ENCODE results near the gene FAM24B. TPM values are rescaled to one million over a fixed set of nuclear protein-coding genes. Genes with fewer than 3 reads are reported as not detected.

Gene FAM24B
- total and polyA plus RNA-seq, 2 experiments from 2014 or later, result 3.8 to 7.0 TPM

DNA sequence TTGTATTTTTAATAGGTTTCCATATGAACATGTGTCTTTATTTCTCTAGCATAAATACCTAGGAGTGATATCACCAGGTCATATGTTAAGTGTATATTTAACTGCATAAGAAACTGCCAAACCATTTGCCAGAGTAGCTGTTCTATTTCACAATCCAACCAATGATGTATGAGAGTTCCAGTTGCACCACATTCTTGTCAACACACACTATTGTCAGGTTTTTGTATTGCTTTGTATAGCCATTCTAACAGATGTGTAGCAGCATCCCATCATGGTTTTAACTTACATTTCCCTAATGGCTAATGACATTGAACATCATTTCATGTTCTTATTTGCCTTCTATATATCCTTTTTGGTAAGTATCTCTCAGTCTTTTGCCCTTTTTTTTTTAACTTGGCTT lies 37.8 kb downstream of the FAM24B start:
- no peaks in the 10 kb centered on the region for H3K4me1 ChIP-seq (ENCODE audit: insufficient read depth)
- H3K4me2 ChIP-seq (ENCODE audit: unreplicated experiment), result no peak overlapping the region
- no peak overlapping the region for H3K9ac ChIP-seq
- no peaks in the 10 kb centered on the region; the same call in 1 of the 2 replicates for H3K36me3 ChIP-seq (ENCODE audit: low read depth)
- no peak overlapping the region for H2AFZ ChIP-seq
- no peaks in the 10 kb centered on the region for H3K79me2 ChIP-seq (ENCODE audit: insufficient read depth)
- no peaks in the 10 kb centered on the region for H3F3A ChIP-seq (ENCODE audit: insufficient read depth)
- no peak overlapping the region for H3K27ac ChIP-seq
- DNase-seq, result no peak
- in situ Hi-C loops (cut with MboI), result no loop called here
- H3K27me3 ChIP-seq (replicated peaks; ENCODE audit: insufficient read depth), result no peaks in the 10 kb centered on the region
- H4K20me1 ChIP-seq (ENCODE audit: insufficient read depth), result no peaks in the 10 kb centered on the region
- no peak overlapping the region for H3K4me3 ChIP-seq
- no peak for TF ChIP-seq EZH2phosphoT487 (IDR thresholded peaks at IDR 0.05; ENCODE audit: insufficient read depth, low read depth)
- TF ChIP-seq EZH2 (IDR thresholded peaks at IDR 0.05; ENCODE audit: insufficient read depth, poor library complexity, severe bottlenecking), result no peak
- H3K9me2 ChIP-seq (ENCODE audit: insufficient read depth), result no peaks in the 10 kb centered on the region
- no peaks in the 10 kb centered on the region for H3K9me3 ChIP-seq (ENCODE audit: low read depth)

DNA sequence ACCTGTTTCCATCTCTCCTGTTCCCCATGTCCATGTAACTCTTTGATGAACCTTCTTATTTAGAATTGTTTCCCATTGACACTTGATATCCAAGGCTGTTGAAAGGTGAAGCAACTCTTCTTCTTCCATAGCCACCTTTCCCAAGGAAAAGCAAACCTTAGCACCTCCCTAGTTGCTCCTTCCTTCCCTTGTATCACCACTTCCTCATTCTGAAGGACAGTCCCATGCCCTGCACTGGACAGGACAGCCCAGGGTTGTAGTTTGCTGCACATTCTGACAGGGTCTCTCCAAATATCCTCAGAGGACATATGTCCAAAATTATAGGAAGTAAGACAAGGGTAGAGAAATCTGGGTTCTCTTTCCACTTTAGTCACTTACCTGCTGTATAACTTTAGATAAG lies 39.9 kb downstream of the FAM24B start:
- H3F3A ChIP-seq (ENCODE audit: insufficient read depth), result no peaks in the 10 kb centered on the region

DNA sequence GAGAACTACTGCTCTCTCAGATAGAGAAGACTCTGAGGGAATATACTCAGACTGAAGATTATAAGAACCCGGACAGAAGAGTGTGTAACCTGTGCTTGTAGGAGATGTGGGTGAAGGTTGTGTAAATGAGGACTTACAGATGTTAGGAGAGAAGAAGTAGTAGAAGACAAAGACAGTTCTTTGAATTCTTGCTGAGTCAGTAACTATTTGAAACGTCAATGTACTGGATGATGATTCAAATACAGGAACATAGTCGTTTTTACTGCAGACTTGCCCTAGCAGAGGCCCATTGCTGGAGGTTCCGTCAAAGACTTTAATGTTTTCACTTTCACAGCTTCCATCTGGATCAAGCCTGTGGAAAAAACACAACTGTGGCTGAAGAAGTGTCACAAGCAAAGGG lies 40.5 kb downstream of the FAM24B start:
- Histone ChIP-seq H3K27me3 (replicated peaks; ENCODE audit: insufficient read depth) (no peaks in the 10 kb centered on the region), H2AFZ (no peak overlapping the region), H3K4me2 (ENCODE audit: unreplicated experiment) (no peak overlapping the region), H3F3A (ENCODE audit: insufficient read depth) (no peaks in the 10 kb centered on the region), H3K4me3 (no peak overlapping the region), H3K79me2 (ENCODE audit: insufficient read depth) (no peaks in the 10 kb centered on the region), H3K27ac (no peak overlapping the region), H3K36me3 (ENCODE audit: low read depth) (no peaks in the 10 kb centered on the region; the same call in 1 of the 2 replicates), H3K9me2 (ENCODE audit: insufficient read depth) (no peaks in the 10 kb centered on the region), H3K9me3 (ENCODE audit: low read depth) (no peaks in the 10 kb centered on the region), H3K9ac (no peak overlapping the region), H3K4me1 (ENCODE audit: insufficient read depth) (no peaks in the 10 kb centered on the region), H4K20me1 (ENCODE audit: insufficient read depth) (no peaks in the 10 kb centered on the region)
- 53 to 58% methylated on average over 4 of the region's 4 CpGs for WGBS, 2 experiments (ENCODE audit: low coverage in 1 of 2, low lambda C conversion rate in 2 of 2, missing lambda C conversion rate in 2 of 2)
- in situ Hi-C loops (cut with MboI), result no loop called here
- no peak for DNase-seq
- TF ChIP-seq EZH2phosphoT487 (IDR thresholded peaks at IDR 0.05; ENCODE audit: insufficient read depth, low read depth) (no peak), EZH2 (IDR thresholded peaks at IDR 0.05; ENCODE audit: insufficient read depth, poor library complexity, severe bottlenecking) (no peak)

More for the DNA sequence above, 39.9 kb downstream of the FAM24B start:
- Histone ChIP-seq H3K27ac (no peak overlapping the region), H3K4me2 (ENCODE audit: unreplicated experiment) (no peak overlapping the region), H3K4me1 (ENCODE audit: insufficient read depth) (no peaks in the 10 kb centered on the region), H3K9me2 (ENCODE audit: insufficient read depth) (no peaks in the 10 kb centered on the region), H3K4me3 (no peak overlapping the region), H3K27me3 (replicated peaks; ENCODE audit: insufficient read depth) (no peaks in the 10 kb centered on the region), H3K79me2 (ENCODE audit: insufficient read depth) (no peaks in the 10 kb centered on the region), H4K20me1 (ENCODE audit: insufficient read depth) (no peaks in the 10 kb centered on the region), H3K9ac (no peak overlapping the region), H2AFZ (no peak overlapping the region), H3K9me3 (ENCODE audit: low read depth) (no peaks in the 10 kb centered on the region), H3K36me3 (ENCODE audit: low read depth) (no peaks in the 10 kb centered on the region; the same call in 1 of the 2 replicates)
- no peak for TF ChIP-seq EZH2phosphoT487 (IDR thresholded peaks at IDR 0.05; ENCODE audit: insufficient read depth, low read depth)
- TF ChIP-seq EZH2 (IDR thresholded peaks at IDR 0.05; ENCODE audit: insufficient read depth, poor library complexity, severe bottlenecking), result no peak
- in situ Hi-C loops (cut with MboI), result no loop called here
- no peak for DNase-seq

DNA sequence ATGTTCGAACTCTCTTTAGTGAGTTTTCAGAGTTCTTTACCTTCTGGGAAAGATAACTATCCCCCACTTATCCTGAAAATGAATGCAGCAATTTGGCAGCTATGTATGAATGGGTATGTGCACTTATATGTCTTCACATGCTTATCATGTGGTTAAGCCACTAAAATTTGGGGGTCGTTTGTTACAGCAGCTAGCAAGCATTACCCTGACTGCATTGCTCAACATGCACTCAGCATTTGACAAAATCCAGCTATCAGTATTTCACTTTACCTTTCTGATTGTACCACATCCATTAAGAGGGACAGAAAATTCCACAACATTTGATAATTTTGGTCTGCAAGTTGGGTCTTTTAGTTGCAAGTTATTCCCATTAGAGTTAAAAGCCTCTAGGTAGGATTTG lies 43.5 kb downstream of the FAM24B start:
- H3K9me2 ChIP-seq (ENCODE audit: insufficient read depth), result no peaks in the 10 kb centered on the region
- in situ Hi-C loops (cut with MboI), result no loop called here
- no peak overlapping the region for H3K4me2 ChIP-seq (ENCODE audit: unreplicated experiment)
- peaks cover 7% of the 10 kb centered on the region; the same call in 1 of the 2 replicates for H3K36me3 ChIP-seq (ENCODE audit: low read depth)
- no peaks in the 10 kb centered on the region for H3K9me3 ChIP-seq (ENCODE audit: low read depth)
- no peak overlapping the region for H3K27ac ChIP-seq
- H2AFZ ChIP-seq, result no peak overlapping the region
- 89 to 90% methylated on average over 2 of the region's 2 CpGs for whole genome bisulfite sequencing, 2 experiments (ENCODE audit: low coverage in 1 of 2, low lambda C conversion rate in 2 of 2, missing lambda C conversion rate in 2 of 2)
- no peaks in the 10 kb centered on the region for H3K79me2 ChIP-seq (ENCODE audit: insufficient read depth)
- H3K4me3 ChIP-seq, result no peak overlapping the region
- no peaks in the 10 kb centered on the region for H3K4me1 ChIP-seq (ENCODE audit: insufficient read depth)
- H3F3A ChIP-seq (ENCODE audit: insufficient read depth), result no peaks in the 10 kb centered on the region
- no peak for DNase-seq
- H3K9ac ChIP-seq, result no peak overlapping the region
- TF ChIP-seq EZH2 (IDR thresholded peaks at IDR 0.05; ENCODE audit: insufficient read depth, poor library complexity, severe bottlenecking) (no peak), EZH2phosphoT487 (IDR thresholded peaks at IDR 0.05; ENCODE audit: insufficient read depth, low read depth) (no peak)
- no peaks in the 10 kb centered on the region for H4K20me1 ChIP-seq (ENCODE audit: insufficient read depth)
- H3K27me3 ChIP-seq (replicated peaks; ENCODE audit: insufficient read depth), result no peaks in the 10 kb centered on the region

DNA sequence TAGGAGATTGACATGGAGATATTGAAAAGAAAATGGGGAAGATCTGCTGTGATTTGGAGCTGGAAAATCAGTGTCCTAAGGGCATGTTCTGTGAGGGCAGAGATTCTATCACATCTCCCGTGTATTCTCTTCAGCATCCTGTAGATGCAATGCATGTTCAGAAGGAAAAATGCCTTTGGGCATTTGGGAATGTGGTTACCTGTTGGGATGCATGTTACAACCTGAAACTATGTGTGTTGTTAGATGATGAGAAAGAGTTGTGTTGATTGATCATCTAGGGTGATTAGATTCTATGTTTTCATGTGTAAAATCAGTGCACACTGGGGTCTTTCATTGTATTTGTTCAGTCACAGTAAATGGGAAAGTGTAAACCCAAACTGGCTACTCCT lies 48.4 kb downstream of the FAM24B start:
- H4K20me1 ChIP-seq (ENCODE audit: insufficient read depth), result no peaks in the 10 kb centered on the region
- H3K9me2 ChIP-seq (ENCODE audit: insufficient read depth), result no peaks in the 10 kb centered on the region
- in situ Hi-C loops (cut with MboI), result no loop called here
- 90 to 96% methylated on average over 1 of the region's 1 CpG for WGBS, 2 experiments (ENCODE audit: low coverage in 1 of 2, low lambda C conversion rate in 2 of 2, missing lambda C conversion rate in 2 of 2)
- H3K27ac ChIP-seq, result no peak overlapping the region
- DNase-seq, result no peak
- no peaks in the 10 kb centered on the region for H3K4me1 ChIP-seq (ENCODE audit: insufficient read depth)
- H2AFZ ChIP-seq, result no peak overlapping the region
- peaks cover 7% of the 10 kb centered on the region; the same call in 1 of the 2 replicates for H3K36me3 ChIP-seq (ENCODE audit: low read depth)
- no peaks in the 10 kb centered on the region for H3K27me3 ChIP-seq (replicated peaks; ENCODE audit: insufficient read depth)
- no peaks in the 10 kb centered on the region for H3K79me2 ChIP-seq (ENCODE audit: insufficient read depth)
- no peaks in the 10 kb centered on the region for H3F3A ChIP-seq (ENCODE audit: insufficient read depth)
- H3K4me3 ChIP-seq, result no peak overlapping the region
- no peak overlapping the region for H3K4me2 ChIP-seq (ENCODE audit: unreplicated experiment)
- TF ChIP-seq EZH2phosphoT487 (IDR thresholded peaks at IDR 0.05; ENCODE audit: insufficient read depth, low read depth), result no peak
- no peak for TF ChIP-seq EZH2 (IDR thresholded peaks at IDR 0.05; ENCODE audit: insufficient read depth, poor library complexity, severe bottlenecking)
- no peaks in the 10 kb centered on the region for H3K9me3 ChIP-seq (ENCODE audit: low read depth)
- H3K9ac ChIP-seq, result no peak overlapping the region
